NT2/D1 (cell line): ENCODE measurements around the gene SMIM36.
"Not testable (repeated sequence)": the region's sequence is repeated elsewhere in the genome, so short reads cannot be mapped to it uniquely, and the experiment has no call there.

ENCODE experiments used
- DNase-seq: peaks from one replicate; pipeline ENCODE4 v3.0.0-alpha.2; 2011; ENCODE audit warnings: low read depth, low spot score
- H3K27me3 ChIP-seq: 2 replicates; pipeline ENCODE4 v1.6.0; 2011; ENCODE audit warnings: mild to moderate bottlenecking; ENCODE audit not compliant: insufficient read length, insufficient read depth
- H3K36me3 ChIP-seq: 2 replicates; pipeline ENCODE4 v1.6.1; 2011; ENCODE audit warnings: mild to moderate bottlenecking, low read length, mixed read lengths; ENCODE audit not compliant: insufficient read depth, insufficient read length
- H3K4me1 ChIP-seq: 2 replicates; pipeline ENCODE4 v1.5.1; 2011; ENCODE audit not compliant: insufficient read depth, insufficient read length
- H3K4me3 ChIP-seq: 2 replicates; pipeline ENCODE4 v1.5.1; 2011; ENCODE audit warnings: low read depth; ENCODE audit not compliant: insufficient read length
- H3K9ac ChIP-seq: 2 replicates; pipeline ENCODE4 v1.6.0; 2011; ENCODE audit warnings: low read depth; ENCODE audit not compliant: insufficient read length
- H3K9me3 ChIP-seq: 2 replicates; pipeline ENCODE4 v1.5.1; 2011; ENCODE audit warnings: mild to moderate bottlenecking, low read length; ENCODE audit not compliant: insufficient read depth
- SUZ12 ChIP-seq: IDR thresholded peaks from 2 replicates; pipeline ENCODE4 v1.6.1; 2011; ENCODE audit not compliant: insufficient read length, insufficient read depth; ENCODE audit errors: extremely low read depth
- YY1 ChIP-seq: IDR thresholded peaks from 2 replicates; pipeline ENCODE4 v1.6.1; 2011; ENCODE audit not compliant: insufficient read length, insufficient read depth
- ZNF274 ChIP-seq: IDR thresholded peaks from 2 replicates; pipeline ENCODE4 v1.6.1; 2011; ENCODE audit warnings: mild to moderate bottlenecking, low read depth, low read length

Gene SMIM36

GRCh38 chr17:55436224-55437158, 74.8 kb downstream of the SMIM36 start:
- no peaks in the 10 kb centered on the region for H3K36me3 ChIP-seq
- DNase-seq = no peak
- no peaks in the 10 kb centered on the region for H3K27me3 ChIP-seq
- peaks cover 3% of the 10 kb centered on the region for H3K4me1 ChIP-seq
- H3K4me3 ChIP-seq = no peak overlapping the region
- H3K9me3 ChIP-seq = no peaks in the 10 kb centered on the region
- H3K9ac ChIP-seq = no peak overlapping the region
- TF ChIP-seq ZNF274 (no peak), YY1 (no peak), SUZ12 (no peak)

- no peaks in the 10 kb centered on the region for H3K36me3 ChIP-seq
- H3K27me3 ChIP-seq = no peaks in the 10 kb centered on the region
- no peaks in the 10 kb centered on the region for H3K9me3 ChIP-seq
- no peak for DNase-seq
- H3K4me3 ChIP-seq = no peak overlapping the region
- peaks cover 3% of the 10 kb centered on the region for H3K4me1 ChIP-seq
- no peak for TF ChIP-seq YY1
- no peak for TF ChIP-seq SUZ12
- no peak for TF ChIP-seq ZNF274
- no peak overlapping the region for H3K9ac ChIP-seq
Observed at GRCh38 chr17:55435408-55435807, 75.8 kb downstream of the SMIM36 start.

GRCh38 chr17:55434721-55435120, 76.5 kb downstream of the SMIM36 start:
- Histone ChIP-seq H3K9ac (no peak overlapping the region), H3K27me3 (no peaks in the 10 kb centered on the region), H3K36me3 (no peaks in the 10 kb centered on the region), H3K4me3 (no peak overlapping the region), H3K9me3 (no peaks in the 10 kb centered on the region), H3K4me1 (peaks cover 3% of the 10 kb centered on the region)
- TF ChIP-seq ZNF274 = no peak
- no peak for TF ChIP-seq YY1
- TF ChIP-seq SUZ12 = no peak
- no peak for DNase-seq

GRCh38 chr17:55433629-55434422, 77.4 kb downstream of the SMIM36 start:
- Histone ChIP-seq H3K36me3 (no peaks in the 10 kb centered on the region), H3K9ac (no peak overlapping the region), H3K4me3 (no peak overlapping the region), H3K4me1 (peaks cover 3% of the 10 kb centered on the region), H3K9me3 (no peaks in the 10 kb centered on the region), H3K27me3 (no peaks in the 10 kb centered on the region)
- TF ChIP-seq SUZ12 (no peak), YY1 (no peak), ZNF274 (no peak)
- no peak for DNase-seq

GRCh38 chr17:55433029-55433628, 78.1 kb downstream of the SMIM36 start:
- no peaks in the 10 kb centered on the region for H3K9me3 ChIP-seq
- no peak overlapping the region for H3K9ac ChIP-seq
- DNase-seq = no peak
- H3K4me3 ChIP-seq = no peak overlapping the region
- H3K4me1 ChIP-seq = peaks cover 3% of the 10 kb centered on the region
- TF ChIP-seq SUZ12 = no peak
- no peaks in the 10 kb centered on the region for H3K36me3 ChIP-seq
- no peaks in the 10 kb centered on the region for H3K27me3 ChIP-seq

- Histone ChIP-seq H3K36me3 (no peaks in the 10 kb centered on the region), H3K9ac (no peak overlapping the region), H3K9me3 (no peaks in the 10 kb centered on the region), H3K4me3 (no peak overlapping the region), H3K27me3 (no peaks in the 10 kb centered on the region), H3K4me1 (peaks cover 3% of the 10 kb centered on the region)
- DNase-seq = no peak
- TF ChIP-seq SUZ12 (no peak), YY1 (peak; percentile 47)
Observed at GRCh38 chr17:55432358-55433028, 78.8 kb downstream of the SMIM36 start.

- H3K4me3 ChIP-seq, H3K36me3 ChIP-seq, H3K9me3 ChIP-seq, H3K27me3 ChIP-seq, H3K4me1 ChIP-seq, H3K9ac ChIP-seq, DNase-seq: not testable (repeated sequence)
Observed at GRCh38 chr17:55431914-55432313, 79.3 kb downstream of the SMIM36 start.
